Adipocyte (in vitro differentiated cells): ENCODE data around the gene ATG7.
"Not testable (repeated sequence)": the region's sequence is repeated elsewhere in the genome, so short reads cannot be mapped to it uniquely, and the experiment has no call there.

Experiments used
- DNase-seq: peaks from one replicate; pipeline ENCODE4 v3.0.0-alpha.2; 2015; ENCODE audit warnings: low read depth
- H3K27me3 ChIP-seq: replicated peaks from 2 replicates; pipeline ENCODE4 v1.7.0; 2013; ENCODE audit warnings: mild to moderate bottlenecking, low read length, moderate library complexity; ENCODE audit not compliant: control insufficient read depth, insufficient read depth
- H3K36me3 ChIP-seq: 2 replicates; pipeline ENCODE4 v1.7.0; 2013; ENCODE audit warnings: low read length, mild to moderate bottlenecking, moderate library complexity; ENCODE audit not compliant: control insufficient read depth, insufficient read depth, severe bottlenecking
- H3K4me1 ChIP-seq: 2 replicates; pipeline ENCODE4 v1.7.0; 2013; ENCODE audit warnings: mild to moderate bottlenecking, low read length, moderate library complexity; ENCODE audit not compliant: control insufficient read depth, insufficient read depth
- H3K4me3 ChIP-seq: 2 replicates; pipeline ENCODE4 v1.7.0; 2013; ENCODE audit warnings: mild to moderate bottlenecking, low read length, moderate library complexity
- H3K9ac ChIP-seq: 2 replicates; pipeline ENCODE4 v1.7.0; 2013; ENCODE audit warnings: mild to moderate bottlenecking, low read length, moderate library complexity
- H3K9me3 ChIP-seq: 2 replicates; pipeline ENCODE4 v1.7.0; 2013; ENCODE audit warnings: mild to moderate bottlenecking, low read length, moderate library complexity; ENCODE audit not compliant: control insufficient read depth

Gene ATG7

DNA sequence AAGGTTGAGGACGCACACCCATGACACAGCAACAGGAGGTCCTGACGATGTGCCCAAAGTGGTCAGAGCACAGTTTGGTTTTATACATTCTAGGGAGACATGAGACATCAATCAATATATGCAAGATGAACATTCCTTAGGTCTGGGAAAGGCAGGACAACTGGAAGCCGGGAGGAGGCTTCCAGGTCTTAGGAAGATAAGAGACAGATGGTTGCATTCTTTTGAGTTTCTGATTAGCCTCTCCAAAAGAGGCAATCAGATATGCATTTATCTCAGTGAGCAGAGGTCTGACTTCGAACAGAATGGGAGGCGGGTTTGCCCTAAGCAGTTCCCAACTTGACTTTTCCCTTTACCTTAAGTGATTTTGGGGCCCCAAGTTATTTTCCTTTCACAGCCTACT is 16.7 kb upstream of the ATG7 start:
- H3K4me1 ChIP-seq, H3K9me3 ChIP-seq, H3K4me3 ChIP-seq, DNase-seq, H3K27me3 ChIP-seq, H3K9ac ChIP-seq, H3K36me3 ChIP-seq: not testable (repeated sequence)

DNA sequence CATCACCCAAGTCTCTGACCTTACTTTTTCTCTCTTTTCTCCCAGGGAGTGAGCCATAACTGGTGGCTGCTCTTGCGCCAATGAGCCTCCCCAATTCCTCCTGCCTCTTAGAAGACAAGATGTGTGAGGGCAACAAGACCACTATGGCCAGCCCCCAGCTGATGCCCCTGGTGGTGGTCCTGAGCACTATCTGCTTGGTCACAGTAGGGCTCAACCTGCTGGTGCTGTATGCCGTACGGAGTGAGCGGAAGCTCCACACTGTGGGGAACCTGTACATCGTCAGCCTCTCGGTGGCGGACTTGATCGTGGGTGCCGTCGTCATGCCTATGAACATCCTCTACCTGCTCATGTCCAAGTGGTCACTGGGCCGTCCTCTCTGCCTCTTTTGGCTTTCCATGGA is 13.2 kb upstream of the ATG7 start:
- DNase-seq, result no peak
- no peaks in the 10 kb centered on the region for H3K9me3 ChIP-seq
- H3K9ac ChIP-seq, result no peak overlapping the region
- H3K27me3 ChIP-seq, result no peaks in the 10 kb centered on the region
- no peaks in the 10 kb centered on the region for H3K4me1 ChIP-seq
- peaks cover 6% of the 10 kb centered on the region for H3K36me3 ChIP-seq
- H3K4me3 ChIP-seq, result no peak overlapping the region

DNA sequence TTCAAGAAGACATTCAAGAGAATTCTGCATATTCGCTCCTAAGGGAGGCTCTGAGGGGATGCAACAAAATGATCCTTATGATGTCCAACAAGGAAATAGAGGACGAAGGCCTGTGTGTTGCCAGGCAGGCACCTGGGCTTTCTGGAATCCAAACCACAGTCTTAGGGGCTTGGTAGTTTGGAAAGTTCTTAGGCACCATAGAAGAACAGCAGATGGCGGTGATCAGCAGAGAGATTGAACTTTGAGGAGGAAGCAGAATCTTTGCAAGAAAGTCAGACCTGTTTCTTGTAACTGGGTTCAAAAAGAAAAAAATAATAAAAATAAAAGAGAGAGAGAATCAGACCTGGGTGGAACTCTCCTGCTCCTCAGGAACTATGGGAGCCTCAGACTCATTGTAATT is 11.7 kb upstream of the ATG7 start:
- Histone ChIP-seq H3K36me3 (peaks cover 6% of the 10 kb centered on the region), H3K4me3 (no peak overlapping the region), H3K4me1 (no peaks in the 10 kb centered on the region), H3K27me3 (no peaks in the 10 kb centered on the region), H3K9me3 (no peaks in the 10 kb centered on the region), H3K9ac (no peak overlapping the region)
- no peak for DNase-seq

DNA sequence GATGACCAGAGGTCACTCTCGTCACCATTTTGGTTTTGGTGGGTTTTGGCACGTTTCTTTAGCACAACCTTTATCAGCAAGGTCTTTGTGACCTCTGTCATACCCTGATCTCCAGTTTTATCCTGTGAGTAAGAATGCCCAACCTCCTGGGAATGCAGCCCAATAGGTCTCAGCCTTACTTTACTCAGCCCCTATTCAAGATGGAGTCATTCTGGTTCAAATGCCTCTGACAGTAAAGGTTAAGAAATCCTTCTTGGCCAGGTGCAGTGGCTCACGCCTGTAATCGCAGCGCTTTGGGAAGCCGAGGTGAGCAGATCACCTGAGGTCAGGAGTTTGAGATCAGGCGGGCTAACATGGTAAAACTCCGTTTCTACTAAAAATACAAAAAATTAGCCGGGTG is 3.2 kb upstream of the ATG7 start:
- Histone ChIP-seq H3K9ac (no peak overlapping the region), H3K9me3 (no peaks in the 10 kb centered on the region), H3K36me3 (no peaks in the 10 kb centered on the region), H3K27me3 (no peaks in the 10 kb centered on the region), H3K4me3 (no peak overlapping the region), H3K4me1 (peaks cover 13% of the 10 kb centered on the region)
- DNase-seq, result no peak

- peak; percentile 19 for DNase-seq
- Histone ChIP-seq H3K36me3 (no peaks in the 10 kb centered on the region), H3K4me3 (peak overlapping the region; percentile 91), H3K9me3 (no peaks in the 10 kb centered on the region), H3K4me1 (peaks cover 13% of the 10 kb centered on the region), H3K9ac (peak overlapping the region; percentile 96), H3K27me3 (no peaks in the 10 kb centered on the region)
Measured at GRCh38 chr3:11272906-11273574, 843 bp downstream of the ATG7 start.

- Histone ChIP-seq H3K9ac (peak overlapping the region; percentile 96), H3K36me3 (no peaks in the 10 kb centered on the region), H3K4me1 (peaks cover 16% of the 10 kb centered on the region), H3K4me3 (peak overlapping the region; percentile 91), H3K9me3 (no peaks in the 10 kb centered on the region), H3K27me3 (no peaks in the 10 kb centered on the region)
- no peak for DNase-seq
Measured at GRCh38 chr3:11273891-11274291, 1.7 kb downstream of the ATG7 start.

- Histone ChIP-seq H3K4me3 (no peak overlapping the region), H3K27me3 (no peaks in the 10 kb centered on the region), H3K36me3 (no peaks in the 10 kb centered on the region), H3K4me1 (peaks cover 16% of the 10 kb centered on the region), H3K9ac (no peak overlapping the region), H3K9me3 (no peaks in the 10 kb centered on the region)
- no peak for DNase-seq
Measured at GRCh38 chr3:11274566-11275142, 2.5 kb downstream of the ATG7 start.

DNA sequence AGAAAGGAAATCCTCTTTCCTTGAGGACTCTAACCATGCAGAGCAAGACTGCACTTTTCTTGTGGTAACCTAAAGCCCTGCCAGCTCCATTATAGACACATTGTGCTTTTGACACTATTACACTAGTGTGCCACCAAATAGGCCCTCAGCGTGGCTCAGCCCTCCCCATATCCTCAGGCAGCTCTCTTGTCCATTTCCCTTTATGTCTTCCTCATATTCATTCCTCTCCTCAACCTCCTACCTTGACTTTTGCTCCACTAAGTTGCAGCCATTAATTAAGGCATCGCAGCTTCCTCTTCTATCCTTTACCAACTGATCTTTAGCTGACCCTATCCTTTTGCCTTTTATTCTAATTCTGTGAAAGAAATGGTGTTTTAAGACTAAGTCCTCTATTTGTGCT is 3.7 kb downstream of the ATG7 start:
- Histone ChIP-seq H3K4me1 (peaks cover 16% of the 10 kb centered on the region), H3K27me3 (no peaks in the 10 kb centered on the region), H3K36me3 (peaks cover 2% of the 10 kb centered on the region), H3K4me3 (no peak overlapping the region), H3K9ac (no peak overlapping the region), H3K9me3 (no peaks in the 10 kb centered on the region)
- DNase-seq, result no peak

DNA sequence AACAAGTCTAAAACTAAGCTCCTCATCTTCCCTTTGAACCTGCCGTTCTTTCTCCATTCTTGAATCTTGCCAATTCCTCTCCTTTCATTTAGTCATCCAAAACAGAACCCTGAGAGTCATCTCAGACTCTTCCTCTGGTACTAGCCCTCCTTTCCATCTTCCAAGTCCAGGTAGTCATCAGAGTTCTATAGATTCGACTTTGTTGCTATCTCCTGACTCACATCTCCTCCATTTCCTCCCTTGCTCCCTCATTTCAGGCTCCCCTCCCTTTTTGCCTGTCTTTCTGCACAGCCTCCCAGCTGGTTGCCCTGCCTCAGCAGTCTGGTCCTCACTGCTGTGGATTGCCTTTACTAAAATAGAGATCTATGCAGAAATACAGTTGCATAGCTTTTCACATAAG is 4.7 kb downstream of the ATG7 start:
- DNase-seq, result no peak
- H3K4me1 ChIP-seq, result peaks cover 14% of the 10 kb centered on the region
- H3K27me3 ChIP-seq, result no peaks in the 10 kb centered on the region
- H3K36me3 ChIP-seq, result peaks cover 4% of the 10 kb centered on the region
- H3K9ac ChIP-seq, result no peak overlapping the region
- no peak overlapping the region for H3K4me3 ChIP-seq
- no peaks in the 10 kb centered on the region for H3K9me3 ChIP-seq

DNA sequence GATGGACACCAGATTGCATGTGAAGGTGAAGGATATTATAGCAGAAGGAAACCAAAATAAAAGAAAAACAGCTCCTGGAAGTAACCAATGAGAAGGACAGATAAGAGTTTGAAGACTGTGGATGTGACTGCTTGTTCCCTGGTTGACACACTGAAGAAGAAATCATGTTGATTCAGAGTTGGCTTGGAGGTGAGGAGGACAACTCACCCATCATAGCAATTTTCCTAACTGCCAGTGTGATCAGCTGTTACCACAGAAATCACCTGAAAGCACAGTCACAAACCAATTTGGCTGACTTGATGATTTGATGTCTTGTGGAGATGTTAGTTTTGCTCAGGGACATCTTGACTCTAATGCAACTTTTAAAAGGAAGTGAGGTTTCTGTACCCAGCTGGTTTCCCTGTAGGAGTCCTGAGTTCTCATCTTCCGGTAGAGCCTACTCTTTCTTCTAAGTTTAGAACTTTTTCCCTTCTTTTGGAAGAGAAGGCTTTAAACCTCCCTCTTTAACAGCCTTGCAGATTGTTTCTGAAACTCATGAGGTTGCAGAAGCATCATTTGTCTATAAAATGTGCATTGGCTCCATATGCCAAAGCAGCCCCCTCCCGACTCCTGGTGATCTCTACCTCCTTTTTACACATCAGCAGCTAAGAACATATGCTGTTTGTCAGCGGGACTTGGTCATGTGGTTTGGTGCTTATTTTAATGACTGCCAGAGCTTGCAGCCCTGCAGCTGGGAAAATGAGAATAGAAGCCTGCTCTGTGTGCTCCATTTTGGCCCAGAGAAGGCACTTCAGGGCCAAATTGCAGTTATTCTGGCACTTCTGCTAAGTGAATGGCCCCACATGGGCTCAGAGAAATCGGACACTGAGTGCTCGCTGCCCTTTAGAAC is 10.3 kb downstream of the ATG7 start:
- H3K9ac ChIP-seq, result peak overlapping the region; percentile 23
- H3K27me3 ChIP-seq, result no peaks in the 10 kb centered on the region
- no peaks in the 10 kb centered on the region for H3K9me3 ChIP-seq
- no peak overlapping the region for H3K4me3 ChIP-seq
- no peak for DNase-seq
- peaks cover 21% of the 10 kb centered on the region for H3K4me1 ChIP-seq
- peaks cover 10% of the 10 kb centered on the region for H3K36me3 ChIP-seq

DNA sequence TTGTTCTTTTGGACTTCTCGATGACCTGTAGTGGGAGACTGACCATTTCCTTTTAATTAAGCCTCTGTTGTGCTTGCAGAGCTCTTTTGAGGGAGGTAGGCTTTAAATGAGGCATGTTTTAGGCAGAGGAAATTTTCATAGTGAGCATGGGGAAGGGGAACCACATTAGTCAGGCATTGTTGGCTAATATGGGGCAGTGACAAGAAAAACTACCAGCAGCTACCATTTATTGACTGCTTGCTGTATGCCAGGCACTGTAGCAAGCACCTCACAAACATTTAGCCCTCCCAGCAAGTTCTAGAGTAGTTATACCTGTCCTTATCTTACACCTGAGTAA is 10.9 kb downstream of the ATG7 start:
- H3K27me3 ChIP-seq, result no peaks in the 10 kb centered on the region
- no peak overlapping the region for H3K4me3 ChIP-seq
- peak overlapping the region; percentile 23 for H3K9ac ChIP-seq

More for the DNA sequence above, 10.9 kb downstream of the ATG7 start:
- Histone ChIP-seq H3K4me1 (peaks cover 27% of the 10 kb centered on the region), H3K9me3 (no peaks in the 10 kb centered on the region), H3K36me3 (peaks cover 10% of the 10 kb centered on the region)
- DNase-seq, result no peak
